Stimulated activated CD8-positive, alpha-beta memory T cell treated with anti-CD3 and anti-CD28 coated beads, Interleukin-4, amount 100 ng/mL, for 1 hour (primary cell): ENCODE measurements around the gene VRK2.
"Not testable (repeated sequence)": the region's sequence is repeated elsewhere in the genome, so short reads cannot be mapped to it uniquely, and the experiment has no call there.

Experiments
- DNase-seq, 2 donors: peaks; one replicate each; pipeline ENCODE4 v3.0.0-alpha.2; 2020; ENCODE audit warnings: low read depth in 2 of 2, low spot score in 1 of 2

VRK2 gene

DNA sequence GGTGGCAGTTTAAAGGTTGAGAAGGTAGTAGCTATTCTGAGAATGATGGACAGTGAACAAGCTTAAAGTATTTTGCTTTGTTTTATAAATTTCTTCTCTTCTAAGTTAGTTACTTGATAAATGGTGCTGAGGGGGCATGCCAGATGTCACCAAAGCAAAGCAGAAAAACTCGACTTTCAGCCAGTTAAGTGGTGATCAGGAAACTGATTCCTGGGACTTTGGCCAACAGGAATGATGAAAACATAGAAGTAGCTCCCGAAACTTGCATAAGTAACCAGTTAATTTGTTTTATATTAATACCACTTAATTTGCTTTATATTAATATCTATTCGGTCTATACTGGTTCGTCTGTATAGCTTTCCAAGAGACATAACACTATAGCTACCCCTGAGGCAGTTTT, 111.9 kb downstream of the VRK2 start:
- DNase-seq, result no peak

- no peak for DNase-seq
Observed at GRCh38 chr2:58163913-58164312, 117.3 kb downstream of the VRK2 start.

DNA sequence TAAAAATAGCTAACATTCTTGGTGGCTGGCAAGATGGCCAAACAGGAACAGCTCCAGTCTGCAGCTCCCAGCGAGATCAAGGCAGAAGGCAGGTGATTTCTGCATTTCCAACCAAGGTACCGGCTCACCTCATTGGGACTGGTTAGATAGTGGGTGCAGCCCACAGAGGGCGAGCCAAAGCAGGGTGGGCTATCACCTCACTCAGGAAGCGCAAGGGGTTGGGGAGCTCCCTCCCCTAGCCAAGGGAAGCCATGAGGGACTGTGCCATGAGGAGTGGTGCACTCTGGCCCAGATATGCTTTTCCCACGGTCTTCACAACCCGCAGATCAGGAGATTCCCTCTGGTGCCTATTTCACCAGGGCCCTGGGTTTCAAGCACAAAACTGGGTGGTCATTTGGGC, 121.5 kb downstream of the VRK2 start:
- not testable (repeated sequence) for DNase-seq

DNA sequence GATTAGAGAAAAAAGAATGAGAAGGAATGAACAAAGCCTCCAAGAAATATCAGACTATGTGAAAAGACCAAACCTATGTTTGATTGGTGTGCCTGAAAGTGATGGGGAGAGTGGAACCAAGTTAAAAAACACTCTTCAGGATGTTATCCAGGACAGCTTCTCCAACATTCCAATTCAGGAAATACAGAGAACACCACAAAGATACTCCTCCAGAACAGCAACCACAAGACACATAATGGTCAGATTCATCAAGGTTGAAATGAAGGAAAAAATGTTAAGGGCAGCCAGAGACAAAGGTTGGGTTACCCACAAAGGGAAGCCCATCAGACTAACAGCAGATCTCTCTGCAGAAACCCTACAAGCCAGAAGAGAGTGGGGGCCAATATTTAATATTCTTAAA, 123.2 kb downstream of the VRK2 start:
- DNase-seq, result not testable (repeated sequence)

DNA sequence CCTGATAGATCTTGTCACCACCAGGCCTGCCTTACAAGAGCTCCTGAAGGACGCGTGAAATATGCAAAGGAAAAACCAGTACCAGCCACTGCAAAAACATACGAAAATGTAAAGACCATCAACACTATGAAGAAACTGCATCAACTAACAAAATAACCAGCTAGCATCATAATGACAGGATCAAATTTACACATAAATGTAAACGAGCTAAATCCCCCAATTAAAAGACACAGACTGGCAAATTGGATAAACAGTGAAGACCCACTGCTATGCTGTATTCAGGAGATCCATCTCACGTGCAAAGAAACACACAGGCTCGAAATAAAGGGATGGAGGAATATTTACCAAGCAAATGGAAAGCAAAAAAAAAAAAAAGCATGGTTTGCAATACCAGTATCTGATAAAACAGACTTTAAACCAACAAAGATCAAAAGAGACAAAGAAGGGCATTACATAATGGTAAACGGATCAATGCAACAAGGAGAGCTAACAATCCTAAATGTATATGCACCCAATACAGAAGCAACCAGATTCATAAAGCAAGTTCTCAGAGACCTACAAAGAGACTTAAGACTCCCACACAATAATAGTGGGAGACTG, 123.8 kb downstream of the VRK2 start:
- DNase-seq, result not testable (repeated sequence)

GRCh38 chr2:58171831-58172230, 125.2 kb downstream of the VRK2 start:
- not testable (repeated sequence) for DNase-seq

GRCh38 chr2:58177187-58177586, 130.6 kb downstream of the VRK2 start:
- not testable (repeated sequence) for DNase-seq

- not testable (repeated sequence) for DNase-seq
Observed at GRCh38 chr2:58180175-58180574, 133.6 kb downstream of the VRK2 start.

GRCh38 chr2:58180635-58181034, 134.0 kb downstream of the VRK2 start:
- no peak for DNase-seq

DNA sequence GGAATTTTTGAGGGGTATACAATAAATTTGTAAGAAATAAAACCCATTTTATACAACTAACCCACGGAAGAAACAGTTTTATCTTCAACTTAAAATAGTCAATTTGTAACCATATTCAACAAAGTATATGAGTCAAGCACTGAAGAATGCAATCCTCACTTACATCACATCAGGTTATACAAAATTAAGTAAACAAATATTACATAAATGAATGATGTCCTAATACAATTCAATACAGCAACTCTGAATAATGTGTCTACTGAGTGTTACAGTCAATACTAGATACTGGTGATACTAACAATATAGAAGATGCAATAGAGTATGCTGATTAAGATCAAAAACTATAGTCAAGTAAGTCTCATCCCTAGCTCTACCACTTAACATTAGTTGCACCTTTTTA, 135.9 kb downstream of the VRK2 start:
- no peak for DNase-seq

GRCh38 chr2:58186501-58186900, 139.9 kb downstream of the VRK2 start:
- DNase-seq, result no peak

DNA sequence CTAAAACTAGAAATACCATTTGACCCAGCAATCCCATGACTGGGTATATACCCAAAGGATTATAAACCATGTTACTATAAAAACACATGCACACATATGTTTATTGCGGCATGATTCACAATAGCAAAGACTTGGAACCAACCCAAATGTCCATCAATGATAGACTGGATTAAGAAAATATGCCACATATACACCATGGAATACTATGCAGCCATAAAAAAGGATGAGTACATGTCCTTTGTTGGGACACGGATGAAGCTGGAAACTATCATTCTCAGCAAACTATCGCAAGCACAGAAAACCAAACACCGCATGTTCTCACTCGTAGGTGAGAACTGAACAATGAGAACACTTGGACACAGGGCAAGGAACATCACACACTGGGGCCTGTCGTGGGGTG, 140.4 kb downstream of the VRK2 start:
- not testable (repeated sequence) for DNase-seq

- no peak for DNase-seq
Observed at GRCh38 chr2:58194458-58194857, 147.9 kb downstream of the VRK2 start.

- DNase-seq, result no peak
Observed at GRCh38 chr2:58195662-58196061, 149.1 kb downstream of the VRK2 start.

GRCh38 chr2:58197894-58198293, 151.3 kb downstream of the VRK2 start:
- DNase-seq, result no peak

DNA sequence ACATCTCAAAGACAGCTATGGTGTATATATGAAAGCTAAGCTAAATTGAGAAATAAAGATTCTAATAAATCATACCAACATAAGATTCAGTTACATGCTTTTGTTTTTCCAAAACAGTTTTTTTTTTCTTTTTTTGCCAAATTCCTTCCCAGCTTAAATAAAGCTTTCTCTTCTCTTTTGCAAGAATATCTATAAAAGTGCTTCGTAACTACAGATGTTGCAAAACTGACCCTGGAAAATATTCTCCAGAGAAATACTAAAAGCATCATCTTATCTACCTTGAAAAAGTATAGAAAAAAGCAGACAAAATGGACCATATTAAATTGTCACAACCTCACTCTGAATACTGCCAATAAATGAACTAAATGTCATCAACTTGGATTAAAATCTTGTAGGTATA, 155.8 kb downstream of the VRK2 start:
- DNase-seq, result no peak

GRCh38 chr2:58203018-58203417, 156.4 kb downstream of the VRK2 start:
- no peak for DNase-seq

GRCh38 chr2:58204195-58204959, 157.8 kb downstream of the VRK2 start:
- DNase-seq, result no peak

DNA sequence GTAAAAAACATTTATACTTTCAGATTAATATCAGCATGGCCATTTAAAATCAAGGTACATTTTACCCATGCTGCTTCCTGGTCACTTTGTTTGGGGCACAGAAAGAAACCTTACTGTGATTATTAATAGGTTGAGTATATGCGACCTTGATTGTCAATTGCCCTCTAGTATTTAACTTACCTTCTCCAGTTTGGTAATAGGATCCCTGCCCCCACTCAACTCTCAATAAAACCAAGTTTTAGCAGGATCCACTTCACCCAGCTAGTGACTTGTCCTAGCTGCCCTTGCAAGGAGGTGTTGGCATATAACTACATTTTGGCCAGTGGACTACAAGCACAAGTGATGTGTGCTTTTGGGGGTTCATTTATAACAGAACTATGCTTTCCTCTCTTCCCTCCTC, 160.2 kb downstream of the VRK2 start:
- DNase-seq, result no peak

DNA sequence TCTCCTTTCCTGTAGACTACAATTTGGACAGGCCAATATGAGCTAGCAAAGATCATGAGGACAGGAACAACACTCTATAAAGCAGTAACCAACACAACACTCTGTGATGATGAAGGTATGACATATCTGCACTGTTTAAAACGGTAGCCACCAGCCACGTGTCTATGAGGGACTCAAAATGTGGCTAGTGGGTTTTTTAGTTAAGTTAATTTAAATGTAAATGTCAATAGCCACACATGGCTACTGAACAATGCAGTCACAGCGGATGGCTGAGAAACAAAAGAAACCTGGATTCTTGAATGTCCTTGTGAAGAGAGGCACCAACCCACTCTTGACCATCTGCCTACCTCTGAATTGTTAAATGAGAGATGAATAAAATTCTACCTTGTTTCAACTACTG, 160.6 kb downstream of the VRK2 start:
- no peak for DNase-seq
